HL-60/S4 treated with phorbol 12-myristate 13-acetate at 8.2 ng/mL for 4 days and 3 days (cell line): Measurements from ENCODE around the gene SEMA5B.

ENCODE experiments used
- in situ Hi-C: fragments of 300-500 bp; cut with MboI; formaldehyde crosslinking; loops from 2 replicates; pipeline ENCODE4 v1.15.0; 2022; ENCODE audit warnings: low sequenced_read_pairs

Gene SEMA5B

DNA sequence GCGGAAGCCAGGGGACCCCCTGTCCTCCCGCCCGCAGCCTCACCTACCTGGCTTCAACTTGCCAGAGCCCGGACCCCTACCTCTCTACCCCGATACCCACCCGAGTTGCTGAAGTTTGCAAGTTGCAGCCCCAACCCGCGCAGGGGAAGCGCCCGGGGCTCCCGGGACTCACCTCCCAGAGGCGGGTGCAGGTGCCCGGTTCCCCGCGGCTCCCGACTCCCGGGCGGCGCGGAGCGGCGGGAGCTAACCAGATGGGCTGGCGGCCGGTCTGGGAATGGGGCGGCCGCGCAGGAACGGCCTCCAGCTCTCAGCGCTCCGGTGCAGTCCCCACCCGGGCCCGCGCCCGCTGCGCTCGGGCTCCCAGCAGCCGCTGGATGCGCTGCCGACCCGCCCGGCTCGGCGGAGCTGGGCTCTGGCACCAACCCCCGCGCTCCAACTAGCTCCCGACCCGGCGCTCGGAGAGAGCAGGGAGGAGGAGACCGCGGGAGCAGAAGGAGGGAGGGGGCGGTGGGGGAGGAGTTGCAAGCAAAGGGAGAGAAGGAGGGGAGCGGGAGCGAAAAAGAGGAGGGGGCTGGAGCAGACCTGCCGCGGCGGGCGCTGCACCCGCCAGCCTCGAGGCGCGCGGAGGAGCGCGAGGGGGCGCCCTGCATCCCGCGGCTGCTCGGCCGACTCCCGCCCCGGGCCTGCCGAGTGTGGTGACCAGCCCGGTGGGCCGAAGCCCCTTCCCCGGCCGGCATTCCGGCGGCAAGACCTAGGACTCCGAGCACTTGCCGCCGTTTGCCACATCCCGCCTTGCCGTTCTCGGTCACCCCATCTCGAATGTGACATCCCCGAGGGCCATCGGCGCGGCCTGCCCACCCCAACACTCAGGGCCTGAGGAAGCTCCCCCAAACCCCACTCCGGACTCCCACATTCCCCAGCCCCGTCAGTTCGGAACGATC, at the start of gene SEMA5B:
Gene SEMA5B (minus strand): TSS at position 472 of the 941 bp plus-strand sequence. CDS start 66,500 bp downstream, outside the sequence.
- in situ Hi-C loops, result no loop called here

GRCh38 chr3:123076496-123077418, 49.2 kb upstream of the SEMA5B start:
- in situ Hi-C loops, result no loop called here

DNA sequence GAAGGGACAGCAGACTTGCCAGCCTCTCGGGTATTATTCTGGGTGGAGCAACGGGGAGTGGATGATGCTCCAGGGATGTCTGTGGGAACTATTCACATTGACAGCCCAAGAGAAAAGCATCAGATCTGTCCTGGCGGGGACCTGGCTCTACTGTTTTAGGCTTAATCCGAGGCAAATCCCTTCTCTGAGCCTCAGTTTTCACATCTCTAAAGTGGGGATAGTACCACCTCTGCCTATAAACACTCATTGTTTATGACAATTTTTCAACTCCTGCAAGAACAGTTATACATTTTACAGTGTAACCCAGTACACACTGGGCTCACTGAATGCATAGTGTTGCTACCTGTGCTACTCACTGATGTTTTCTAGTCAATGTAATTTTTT, 48.5 kb upstream of the SEMA5B start:
- in situ Hi-C loops, result no loop called here

DNA sequence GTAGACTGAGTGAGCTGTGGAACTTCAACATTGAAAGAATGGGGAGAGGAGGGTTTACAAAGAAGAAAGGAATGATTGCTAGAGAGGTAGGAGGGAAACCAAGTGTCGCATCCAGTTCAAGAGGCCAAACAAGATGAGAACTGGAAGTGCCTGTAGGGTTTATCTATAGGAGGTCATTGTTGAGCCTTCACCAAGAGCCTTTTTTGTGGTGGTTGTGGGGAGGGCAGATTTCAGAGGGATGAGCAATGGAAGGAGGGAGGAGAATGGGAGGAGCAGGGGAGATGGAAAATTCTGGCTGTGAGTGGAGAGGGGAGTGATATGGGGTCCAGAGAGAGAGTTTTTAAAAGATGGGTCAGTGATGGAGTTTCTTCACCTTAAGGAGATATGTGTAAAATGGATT, 47.8 kb upstream of the SEMA5B start:
- in situ Hi-C loops, result no loop called here

DNA sequence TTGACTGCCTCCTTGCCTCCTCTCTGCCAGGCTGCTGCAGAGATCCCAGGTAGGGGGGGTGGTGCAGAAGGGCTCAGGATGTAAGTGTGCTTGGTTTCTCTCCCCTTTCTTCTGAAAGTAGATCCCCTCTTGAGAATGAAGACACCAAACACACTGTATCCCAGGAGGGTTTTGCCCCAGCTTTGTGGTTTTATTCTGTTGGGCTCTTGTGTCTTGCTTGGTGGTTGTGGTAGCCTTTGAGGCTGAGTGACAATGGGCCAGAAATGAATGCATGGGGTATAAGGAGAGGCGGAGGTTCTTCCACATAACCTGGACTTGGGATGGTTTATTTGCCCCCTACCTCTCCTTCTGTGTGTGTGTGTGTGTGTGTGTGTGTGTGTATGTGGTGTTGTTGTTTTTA, 45.0 kb upstream of the SEMA5B start:
- in situ Hi-C loops, result no loop called here

GRCh38 chr3:123072152-123072551, 44.6 kb upstream of the SEMA5B start:
- in situ Hi-C loops, result no loop called here

- in situ Hi-C loops, result no loop called here
Measured at GRCh38 chr3:123071581-123071980, 44.0 kb upstream of the SEMA5B start.

- in situ Hi-C loops, result no loop called here
Measured at GRCh38 chr3:123071146-123071545, 43.6 kb upstream of the SEMA5B start.

- in situ Hi-C loops, result no loop called here
Measured at GRCh38 chr3:123070510-123070909, 42.9 kb upstream of the SEMA5B start.

DNA sequence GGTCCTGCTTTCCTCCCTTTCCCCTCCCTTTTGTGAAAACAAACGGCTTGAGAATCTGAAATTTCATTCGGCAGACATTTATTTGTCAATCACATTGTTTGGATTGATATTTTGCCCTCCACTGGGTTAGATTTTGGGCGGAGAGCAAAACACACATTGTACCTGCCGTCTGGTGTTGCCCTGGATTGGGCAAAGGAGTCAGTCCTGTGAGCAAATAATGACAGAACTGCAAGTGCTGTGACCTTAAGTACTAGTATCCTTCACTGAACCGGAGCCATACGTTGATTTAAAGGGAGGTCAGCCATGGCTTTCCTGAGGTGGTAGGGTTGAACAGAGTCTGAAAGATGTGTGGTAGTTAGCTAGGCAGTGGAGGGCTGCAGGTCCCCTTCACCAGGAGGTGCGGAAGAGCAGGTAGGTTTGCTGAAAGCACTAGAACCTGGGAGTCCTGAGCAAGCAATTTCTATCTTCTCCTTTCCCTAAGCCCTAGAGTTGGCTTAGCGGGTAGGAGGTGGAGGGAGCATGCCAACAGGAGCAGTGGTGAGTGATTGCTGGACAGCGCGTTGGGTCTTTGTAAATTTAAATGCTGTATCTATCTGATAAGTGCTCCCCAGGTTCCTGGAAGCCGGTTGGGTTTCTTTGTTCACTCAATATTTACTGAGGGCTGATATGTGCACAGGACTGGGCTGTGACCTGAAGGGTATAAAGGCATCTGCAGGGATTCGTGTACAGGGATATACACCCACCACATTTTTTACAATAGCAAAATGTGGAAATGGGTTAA, 41.2 kb upstream of the SEMA5B start:
- in situ Hi-C loops, result no loop called here

DNA sequence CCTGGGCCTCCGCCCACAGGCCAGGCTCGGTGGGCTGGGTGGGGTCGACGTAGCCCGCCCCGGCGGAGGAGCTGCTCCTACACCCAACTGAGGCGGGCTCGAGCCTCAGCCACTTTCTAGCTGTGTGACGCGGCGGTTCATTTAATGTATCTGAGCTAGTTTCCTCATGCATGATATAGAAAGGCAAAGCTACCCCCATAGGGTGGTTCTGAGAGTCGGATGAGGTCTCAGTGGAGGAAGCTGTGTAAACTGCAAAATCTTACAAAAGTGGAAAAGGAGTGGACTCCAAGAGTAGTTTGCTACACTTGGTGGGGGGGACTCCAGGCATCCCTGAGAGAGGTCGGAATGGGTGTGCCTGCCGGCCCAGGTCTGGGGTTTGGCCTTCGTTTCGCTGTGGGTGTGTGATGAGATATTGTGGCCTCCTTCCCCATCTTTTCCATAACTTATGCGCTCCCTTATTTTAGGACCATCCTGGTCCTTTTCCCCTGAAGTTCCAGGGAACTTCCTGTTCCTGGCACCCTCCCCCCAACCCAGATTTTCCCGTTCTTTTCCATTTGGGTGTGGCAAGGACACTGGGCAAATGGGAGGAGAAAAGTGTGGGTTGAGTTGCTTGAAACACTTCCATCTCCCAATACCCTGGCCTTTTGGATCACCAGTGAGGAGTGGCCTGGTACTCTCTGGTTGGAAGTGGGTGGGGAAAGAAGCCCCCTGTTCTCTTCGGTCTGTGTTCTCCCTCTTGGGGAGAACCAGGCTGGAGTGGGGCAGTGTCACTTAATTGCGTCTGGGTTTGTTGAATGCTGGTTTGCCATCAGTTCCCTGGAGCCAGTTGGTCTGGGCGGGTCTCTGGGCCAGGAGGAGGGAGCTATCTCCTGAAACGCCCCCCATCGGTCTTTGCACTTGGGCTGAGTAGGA, 40.4 kb upstream of the SEMA5B start:
- in situ Hi-C loops, result no loop called here

GRCh38 chr3:123066896-123067688, 39.5 kb upstream of the SEMA5B start, which contains the start of gene PDIA5:
Gene PDIA5 (plus strand): TSS chr3:123067025. CDS start chr3:123067165, 140 bp downstream.
- in situ Hi-C loops, result no loop called here

DNA sequence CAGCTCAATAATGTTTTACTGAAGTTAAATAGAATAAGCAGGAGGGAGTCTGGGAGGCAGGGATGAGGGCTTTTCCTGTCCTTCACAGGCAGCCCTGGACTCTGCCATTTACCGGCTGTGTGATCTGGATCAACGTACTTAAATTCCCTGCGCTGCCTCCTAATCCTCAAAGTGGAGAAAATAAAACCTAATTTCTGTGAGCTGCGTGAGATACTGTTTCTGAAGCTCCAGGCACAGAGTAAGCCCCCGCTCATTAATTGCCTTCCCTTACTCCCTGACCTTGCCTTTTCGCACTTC, 39.0 kb upstream of the SEMA5B start:
- in situ Hi-C loops, result no loop called here

GRCh38 chr3:123064914-123065313, 37.4 kb upstream of the SEMA5B start:
- in situ Hi-C loops, result no loop called here

GRCh38 chr3:123064506-123064905, 36.9 kb upstream of the SEMA5B start:
- in situ Hi-C loops, result no loop called here

DNA sequence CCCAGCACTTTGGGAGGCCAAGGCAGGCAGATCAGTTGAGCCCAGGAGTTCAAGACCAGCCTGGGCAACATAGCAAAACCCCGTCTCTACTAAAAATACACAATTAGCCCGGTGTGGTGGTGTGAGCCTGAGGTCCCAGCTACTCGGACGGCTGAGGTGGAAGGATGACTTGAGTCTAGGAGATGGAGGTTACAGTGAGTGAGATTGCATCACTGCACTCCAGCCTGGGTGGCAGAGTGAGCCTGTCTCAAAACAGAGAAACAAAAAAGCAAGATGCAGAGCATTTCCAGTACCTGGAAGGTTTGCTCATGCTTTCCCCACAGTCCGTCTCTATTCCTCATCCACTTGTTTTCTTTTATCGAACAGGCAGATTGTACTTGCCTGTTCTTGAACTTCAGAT, 35.5 kb upstream of the SEMA5B start:
- in situ Hi-C loops, result no loop called here

- in situ Hi-C loops, result no loop called here
Measured at GRCh38 chr3:123061856-123062255, 34.3 kb upstream of the SEMA5B start.

DNA sequence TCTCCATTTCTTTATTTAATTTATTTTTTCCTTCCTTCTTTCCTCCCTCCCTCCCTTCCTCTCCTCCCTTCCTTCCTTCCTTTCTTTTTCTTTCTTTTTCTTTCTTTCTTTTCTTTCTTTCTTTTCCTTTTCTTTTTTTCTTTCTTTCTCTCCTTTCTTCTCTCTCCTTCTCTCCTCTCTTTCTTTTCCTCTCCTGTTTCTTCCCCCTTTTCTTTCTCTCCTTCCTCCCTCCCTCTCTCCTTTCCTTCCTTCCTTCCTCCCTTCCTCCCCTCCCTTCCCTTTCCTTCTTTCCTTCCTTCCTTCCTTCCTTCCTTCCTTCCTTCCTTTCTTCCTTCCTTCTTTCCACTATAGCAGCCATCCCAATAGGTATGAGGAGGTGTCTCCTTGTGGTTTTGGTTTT, 32.5 kb upstream of the SEMA5B start:
- in situ Hi-C loops, result no loop called here

DNA sequence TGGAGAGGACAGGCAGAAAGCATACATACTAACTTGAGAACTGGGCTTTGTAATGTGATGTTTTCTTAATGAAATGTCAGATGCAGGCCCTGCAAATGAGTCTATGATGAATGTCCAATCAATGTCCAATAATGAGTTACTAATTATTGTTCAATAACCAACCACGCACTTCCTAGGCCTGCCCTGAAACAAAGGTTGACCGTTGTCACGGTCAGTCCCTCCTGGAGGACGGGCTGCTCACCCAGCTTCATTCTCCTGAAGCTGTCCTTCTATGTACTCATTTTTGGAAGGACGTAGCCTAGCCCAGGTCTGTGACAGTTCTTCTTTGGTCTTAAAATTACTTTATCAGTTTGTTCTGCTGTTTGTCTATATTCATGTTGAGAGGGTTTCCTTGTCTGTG, 30.9 kb upstream of the SEMA5B start:
- in situ Hi-C loops, result no loop called here
